Measurements from ENCODE around the gene GRIK1.

- TF ChIP-seq EZH2 (IDR thresholded peaks at IDR 0.05; ENCODE audit: insufficient read depth, poor library complexity, severe bottlenecking): no peak
- TF ChIP-seq EZH2phosphoT487 (IDR thresholded peaks at IDR 0.05; ENCODE audit: insufficient read depth, low read depth): no peak
Observed at GRCh38 chr21:29933088-29933487, 6.7 kb downstream of the GRIK1 start.
